IPS DF 19.7 (cell line): ENCODE measurements around the gene SELENOK.

ENCODE experiments used
- DNase-seq: peaks from one replicate; pipeline ENCODE4 v3.0.0-alpha.2; 2013; ENCODE audit warnings: low read depth, low spot score

SELENOK gene

DNA sequence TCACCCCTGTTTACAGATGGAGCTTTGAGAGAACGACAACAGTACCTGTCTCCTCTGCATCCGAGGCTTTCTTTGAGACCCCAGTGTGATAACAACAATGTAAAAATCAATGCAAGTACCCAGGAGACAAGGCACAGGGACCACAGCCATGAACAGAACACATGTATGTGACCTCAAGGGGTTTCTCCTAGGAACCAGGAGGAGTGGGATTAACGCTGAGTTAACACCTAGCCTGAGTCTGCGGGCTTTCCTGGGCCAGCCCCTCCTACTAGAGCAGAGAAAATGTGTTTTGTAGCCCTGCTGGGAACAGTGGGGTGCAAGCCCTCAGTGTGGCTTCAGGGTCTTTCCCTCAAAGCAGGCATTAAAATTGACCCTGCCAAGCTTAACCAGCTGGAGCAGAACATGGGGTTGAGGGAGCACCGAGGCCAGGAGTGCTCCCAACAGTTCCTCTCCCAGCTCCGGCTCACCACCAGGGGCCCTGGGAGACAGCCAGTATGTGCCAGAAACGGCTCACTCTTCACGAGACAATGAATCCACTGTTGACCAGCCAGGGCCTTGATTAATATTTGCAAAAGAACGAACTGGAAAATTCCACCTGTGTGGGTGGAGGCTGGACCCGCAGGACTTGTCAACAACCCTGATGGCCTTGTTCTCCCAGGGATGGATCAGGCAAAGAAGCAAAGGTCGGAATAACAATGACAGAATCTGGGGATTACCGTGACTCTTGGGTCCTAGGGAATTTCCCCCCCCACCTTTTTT is 49.0 kb downstream of the SELENOK start:
- no peak for DNase-seq

DNA sequence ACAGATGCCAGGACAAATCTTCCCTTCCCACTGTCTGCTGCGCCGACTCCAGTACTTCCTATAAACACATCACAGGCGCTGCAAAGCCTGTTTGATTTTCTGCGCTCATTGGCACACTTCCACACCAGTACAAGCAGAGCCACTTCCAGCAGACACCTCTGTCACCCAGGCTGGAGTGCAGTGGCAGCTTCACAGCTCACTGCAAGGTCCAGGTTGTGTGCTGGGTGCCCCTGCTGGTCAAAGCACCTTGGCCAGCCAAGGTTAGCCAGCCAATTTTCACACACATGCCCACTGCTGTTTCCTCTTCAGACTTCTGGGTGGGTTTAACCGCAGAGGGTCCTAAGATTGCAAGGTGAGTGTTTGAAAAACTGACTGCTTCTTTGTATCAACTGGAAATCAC is 50.4 kb downstream of the SELENOK start:
- no peak for DNase-seq

DNA sequence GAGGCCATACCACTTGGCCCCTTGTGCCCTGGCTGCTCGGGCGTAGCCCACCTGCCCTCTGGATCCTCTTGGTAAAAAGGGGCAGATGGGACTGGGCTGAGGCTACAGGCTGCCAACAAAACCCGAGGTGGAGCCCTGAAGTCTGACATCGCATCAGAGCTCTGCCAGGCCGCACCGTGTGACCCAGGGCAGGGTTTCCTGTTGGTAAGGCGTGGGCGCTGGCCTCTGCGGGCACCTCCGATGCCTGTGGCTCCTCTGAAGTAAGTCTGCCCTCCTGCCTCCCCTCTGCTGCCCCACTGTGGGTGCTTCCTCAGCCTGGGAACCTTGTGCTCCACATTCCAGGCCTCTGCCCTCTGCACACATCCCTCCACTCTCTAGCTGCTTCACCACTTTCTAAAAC is 54.3 kb downstream of the SELENOK start:
- DNase-seq, result no peak

DNA sequence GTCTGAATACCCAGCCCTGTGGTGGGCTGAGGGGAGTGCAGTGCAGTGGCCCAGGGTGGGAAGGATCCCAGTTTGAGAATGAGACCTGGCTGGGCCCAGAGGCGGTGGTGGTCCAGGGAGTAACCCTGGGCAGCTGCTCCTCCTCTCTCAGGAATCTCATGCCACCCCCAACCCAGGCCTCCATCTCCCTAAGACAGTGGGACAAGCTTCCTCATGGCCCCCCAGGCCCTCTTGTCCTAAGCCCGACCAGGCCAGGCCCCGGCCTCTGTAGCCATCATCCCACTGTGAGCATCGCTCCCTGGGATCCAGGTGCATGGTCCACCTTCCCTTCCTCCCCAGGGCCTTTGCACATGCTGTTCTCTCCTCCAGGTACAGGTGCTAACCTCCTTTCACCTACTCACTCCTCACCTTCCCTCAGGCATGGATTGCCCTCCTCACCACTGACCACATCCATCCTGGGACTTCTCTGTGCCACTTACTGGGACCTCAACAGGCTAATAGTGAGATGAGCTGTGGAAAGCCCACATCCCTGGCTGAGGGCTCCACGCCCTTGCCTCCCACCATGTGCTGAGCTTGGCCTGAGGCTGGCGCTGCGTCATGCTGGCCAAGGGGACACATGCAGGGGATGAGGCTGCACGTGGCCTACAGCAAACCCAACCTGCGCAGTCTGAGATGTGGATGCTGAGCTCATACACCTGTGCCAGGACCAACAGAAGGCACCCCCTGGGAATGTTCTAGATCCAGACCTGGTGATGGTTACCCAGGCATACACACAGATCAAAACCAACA is 55.4 kb downstream of the SELENOK start:
- no peak for DNase-seq

DNA sequence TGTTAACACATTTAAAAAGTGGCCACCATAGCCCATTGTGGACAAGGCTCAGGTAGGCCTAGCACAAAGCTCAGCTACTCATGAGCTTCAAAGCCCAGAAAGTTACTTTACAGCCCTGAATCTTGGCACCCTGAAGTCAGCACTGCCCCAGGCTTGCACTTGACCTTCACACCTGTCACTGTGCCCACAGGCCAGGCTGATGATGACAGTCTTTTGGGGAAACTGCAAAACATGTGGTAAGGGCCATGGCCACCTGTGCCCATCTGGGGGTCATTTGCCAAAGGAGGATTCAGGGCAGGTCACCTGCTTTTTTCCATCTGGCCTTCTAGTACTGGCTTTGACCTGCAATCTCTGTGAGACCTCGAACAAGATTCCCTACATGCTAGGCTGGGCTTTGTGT is 56.4 kb downstream of the SELENOK start:
- DNase-seq, result no peak

DNA sequence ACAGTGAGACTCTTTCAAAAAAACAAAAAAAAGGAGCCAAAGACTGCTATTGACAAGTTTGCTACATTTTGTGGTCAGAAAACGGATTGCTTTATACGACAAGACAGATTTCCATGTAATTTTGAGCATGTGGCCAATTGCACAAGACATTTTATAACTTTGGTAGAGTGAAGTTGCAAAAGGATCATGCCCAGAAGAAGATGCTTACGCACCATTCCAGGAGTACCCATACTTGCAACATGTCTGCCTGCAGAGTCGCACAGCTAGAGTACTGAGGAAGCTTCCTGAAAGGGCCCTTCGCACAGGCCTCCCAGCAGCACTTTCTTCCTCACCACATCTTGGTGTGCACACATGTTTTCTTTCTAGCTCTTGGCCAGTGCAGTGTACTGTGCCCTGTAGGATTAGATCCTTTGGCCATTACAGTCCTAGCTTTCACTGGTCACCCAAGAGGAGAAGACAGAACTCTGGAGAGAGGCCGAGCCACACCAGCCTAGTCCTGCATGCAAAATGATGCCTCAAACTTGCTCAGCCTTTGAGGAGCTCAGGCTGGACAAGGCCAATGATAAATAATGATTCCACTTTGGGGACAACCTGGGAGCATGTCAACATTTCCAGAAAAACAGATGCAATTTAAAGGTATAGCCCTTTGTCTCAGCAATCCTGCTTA is 57.1 kb downstream of the SELENOK start:
- no peak for DNase-seq
